Epithelial cell of proximal tubule (primary cell): ENCODE results near the gene PRKCE. TPM values are rescaled to one million over a fixed set of nuclear protein-coding genes. Genes with fewer than 3 reads are reported as not detected.

ENCODE experiments used
- DNase-seq: peaks from one replicate; pipeline ENCODE4 v3.0.0-alpha.2; 2011; ENCODE audit warnings: low read depth
- H3K4me3 ChIP-seq: 2 replicates; pipeline ENCODE4 v1.5.1; 2011; ENCODE audit warnings: low read depth, mild to moderate bottlenecking, low read length
- CTCF ChIP-seq: conservative IDR thresholded peaks from 2 replicates; pipeline ENCODE4 v1.5.1; 2012; ENCODE audit warnings: low read depth, mild to moderate bottlenecking, low read length
- total RNA-seq: library from RNA; depleted of rRNA; stranded (reverse); fragments of >200 nt; gene quantifications from 2 replicates; pipeline ENCODE4 v1.2.3, GENCODE V29; 2015

PRKCE gene
- total RNA-seq, 1 donor from 2014 or later: 2.5 TPM

DNA sequence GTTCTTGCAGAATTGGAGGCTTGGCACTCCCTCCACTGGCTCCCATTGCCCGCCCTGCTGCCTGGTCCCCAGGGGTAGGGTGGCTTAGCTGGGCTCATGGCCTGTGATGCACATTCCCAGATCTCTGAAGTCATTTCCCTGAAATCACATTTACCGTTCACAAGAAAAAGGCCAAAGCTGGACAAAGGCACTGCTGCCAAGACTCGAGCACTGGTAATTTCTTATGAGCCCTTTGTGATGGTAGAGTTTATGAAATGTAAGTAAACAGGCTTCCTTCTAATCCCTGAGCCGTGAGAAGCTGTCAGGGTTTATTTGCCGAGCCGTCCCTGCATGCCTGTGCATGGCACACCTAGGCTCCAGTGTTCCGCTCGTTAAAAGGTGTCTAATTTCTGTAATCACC is 398.6 kb downstream of the PRKCE start:
- no peak overlapping the region for H3K4me3 ChIP-seq
- no peak for DNase-seq
- TF ChIP-seq CTCF: no peak

GRCh38 chr2:46050489-46050888 is 399.0 kb downstream of the PRKCE start:
- peak; percentile 20 for TF ChIP-seq CTCF
- H3K4me3 ChIP-seq: no peak overlapping the region
- DNase-seq: no peak

GRCh38 chr2:46051085-46051484 is 399.6 kb downstream of the PRKCE start:
- no peak for DNase-seq
- no peak overlapping the region for H3K4me3 ChIP-seq

DNA sequence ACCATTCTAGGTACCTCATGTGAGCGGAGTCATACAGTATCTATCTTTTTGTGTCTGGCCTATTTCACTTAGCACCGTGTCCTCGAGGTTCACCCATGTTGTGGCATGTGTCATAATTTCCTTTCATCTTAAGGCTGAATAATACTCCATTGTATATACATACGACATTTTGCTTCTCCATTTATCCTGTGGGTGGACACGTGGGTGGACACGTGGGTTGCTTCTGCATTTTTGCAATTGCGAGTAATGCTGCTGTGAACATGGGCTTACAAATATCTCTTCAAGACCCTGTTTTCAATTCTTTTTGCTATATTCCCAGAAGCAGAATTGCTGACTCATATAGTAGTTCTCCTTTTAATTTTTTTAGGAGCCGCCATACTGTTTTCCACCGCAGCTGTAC is 402.1 kb downstream of the PRKCE start:
- no peak for TF ChIP-seq CTCF
- H3K4me3 ChIP-seq: no peak overlapping the region
- DNase-seq: no peak

More at GRCh38 chr2:46051085-46051484, 399.6 kb downstream of the PRKCE start:
- TF ChIP-seq CTCF: no peak

DNA sequence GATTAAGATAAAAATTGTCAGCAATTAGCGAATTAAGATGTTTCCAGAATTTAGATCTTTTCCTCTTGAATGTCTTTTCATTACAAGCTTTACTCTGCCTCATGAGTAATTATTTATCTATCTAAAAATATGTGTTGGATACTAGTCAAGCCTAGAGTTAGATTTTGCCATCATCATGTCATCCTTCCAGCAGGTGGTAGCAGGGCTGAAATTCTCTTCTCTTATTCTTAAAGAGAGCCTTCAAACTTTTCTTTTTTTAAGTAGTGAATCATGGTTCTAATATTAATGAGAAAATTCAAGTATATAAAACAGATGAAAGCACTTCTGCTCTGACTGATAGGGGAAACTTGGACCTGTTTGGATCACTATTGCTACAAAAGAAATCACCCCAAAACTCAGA is 405.1 kb downstream of the PRKCE start:
- no peak for TF ChIP-seq CTCF
- no peak for DNase-seq
- no peak overlapping the region for H3K4me3 ChIP-seq

GRCh38 chr2:46058140-46058539 is 406.7 kb downstream of the PRKCE start:
- H3K4me3 ChIP-seq: no peak overlapping the region
- no peak for TF ChIP-seq CTCF
- no peak for DNase-seq

- TF ChIP-seq CTCF: peak; percentile 96
- no peak overlapping the region for H3K4me3 ChIP-seq
- DNase-seq: no peak
Measured at GRCh38 chr2:46062637-46063412, 411.4 kb downstream of the PRKCE start.
